Lower leg skin (tissue), 4 donors: Measurements from ENCODE around the gene DRAP1. TPM values are rescaled to one million over a fixed set of nuclear protein-coding genes. Genes with fewer than 3 reads are reported as not detected.

ENCODE experiments used
- DNase-seq, 2 donors: peaks; one replicate each; pipeline ENCODE4 v3.0.0-alpha.2; 2019; ENCODE audit warnings: low spot score in 2 of 2
- H3K4me3 ChIP-seq: fragments of 200-600 bp; sonication (generic); 2 replicates; pipeline ENCODE4 v1.5.1; 2017; ENCODE audit warnings: mild to moderate bottlenecking, low read depth; ENCODE audit not compliant: poor library complexity, severe bottlenecking
- CTCF ChIP-seq, 3 donors: fragments of 450-650 bp; IDR thresholded peaks; one replicate each; pipeline ENCODE4 v1.5.1; 2016; ENCODE audit warnings: antibody characterized with exemption in 3 of 3, mild to moderate bottlenecking in 3 of 3, moderate library complexity in 2 of 3
- POLR2A ChIP-seq, 2 donors: fragments of 450-650 bp; IDR thresholded peaks; one replicate each; pipeline ENCODE4 v1.6.1; 2016 to 2017; ENCODE audit warnings: antibody characterized with exemption in 2 of 2, mild to moderate bottlenecking in 1 of 2, moderate library complexity in 1 of 2
- WGBS, 2 donors: methylation state at CpG; one replicate each; pipeline ENCODE4 v1.1.5; 2018; 5-methylcytosine and 5-hydroxymethylcytosine counted together
- intact Hi-C: fragments of 100-400 bp; cut with DNase I; formaldehyde crosslinking; loops from one replicate; pipeline ENCODE4 v1.15.0; 2023; ENCODE audit warnings: low total_unique reads
- total RNA-seq, 4 donors: library from RNA; depleted of rRNA; stranded (reverse); fragments of >200 nt; gene quantifications; one replicate each; pipeline ENCODE4 v1.1.0, GENCODE V29; 2016

The DRAP1 gene
- total RNA-seq, 4 donors from 2014 or later: 81.5 to 152 (median 107) TPM

- TF ChIP-seq CTCF (IDR thresholded peaks at IDR 0.05) (no peak), POLR2A (IDR thresholded peaks at IDR 0.05) (no peak)
- 0 to 2% methylated on average over 15 to 16 of the region's 69 CpGs for WGBS, 2 donors
- intact Hi-C loops: no loop called here
- peak in 1 of 2 donors; percentile 92 for DNase-seq
- H3K4me3 ChIP-seq: peak within 1 kb of the TSS; percentile 49
Measured at GRCh38 chr11:65872586-65873317, 46.5 kb upstream of the DRAP1 start, which contains the start of gene EFEMP2. TSS of gene EFEMP2 (minus strand) at chr11:65872800. CDS start at chr11:65872354, 446 bp downstream.

GRCh38 chr11:65873318-65874156, 45.7 kb upstream of the DRAP1 start:
- H3K4me3 ChIP-seq: peak overlapping the region; percentile 49
- intact Hi-C loops: no loop called here
- TF ChIP-seq POLR2A (IDR thresholded peaks at IDR 0.05): no peak
- TF ChIP-seq CTCF (IDR thresholded peaks at IDR 0.05): no peak
- peak; percentile 94 to 99 for DNase-seq
- WGBS, 2 donors: 8 to 10% methylated on average over 30 to 41 of the region's 54 CpGs

GRCh38 chr11:65879617-65880016, 39.6 kb upstream of the DRAP1 start, which contains the start of gene CTSW:
TSS of gene CTSW (plus strand) at chr11:65879837. CDS start at chr11:65879855, 18 bp downstream.
- DNase-seq: no peak
- H3K4me3 ChIP-seq: no peak within 1 kb of the TSS
- intact Hi-C loops: loop anchor here (5.0 kb wide), 1 partner anchor 108 kb away; no protein-coding TSS in a partner anchor
- 44 to 47% methylated on average over 7 of the region's 7 CpGs for WGBS, 2 donors
- TF ChIP-seq CTCF (IDR thresholded peaks at IDR 0.05) (no peak), POLR2A (IDR thresholded peaks at IDR 0.05) (no peak)

- H3K4me3 ChIP-seq: no peak overlapping the region
- 66 to 79% methylated on average over 7 of the region's 7 CpGs for WGBS, 2 donors
- intact Hi-C loops: loop anchor here (5.0 kb wide), 1 partner anchor 107 kb away; no protein-coding TSS in a partner anchor
- no peak for TF ChIP-seq CTCF (IDR thresholded peaks at IDR 0.05)
- no peak for TF ChIP-seq POLR2A (IDR thresholded peaks at IDR 0.05)
- DNase-seq: no peak
Measured at GRCh38 chr11:65880027-65880426, 39.2 kb upstream of the DRAP1 start.

GRCh38 chr11:65880844-65881421, 38.3 kb upstream of the DRAP1 start:
- H3K4me3 ChIP-seq: no peak overlapping the region
- intact Hi-C loops: loop anchor here (5.0 kb wide), 1 partner anchor 106 kb away; no protein-coding TSS in a partner anchor
- TF ChIP-seq POLR2A (IDR thresholded peaks at IDR 0.05) (no peak), CTCF (IDR thresholded peaks at IDR 0.05) (no peak)
- DNase-seq: no peak
- 62 to 68% methylated on average over 7 of the region's 7 CpGs for WGBS, 2 donors
